K562 (cell line): ENCODE results near the gene S100A1. TPM values are rescaled to one million over a fixed set of nuclear protein-coding genes. Genes with fewer than 3 reads are reported as not detected.

ENCODE experiments used
- ARNT ChIP-seq, 2 experiments: fragments of 450-650 bp; IDR thresholded peaks; 2 replicates each; pipeline ENCODE4 v1.6.1; 2016; ENCODE audit warnings: mild to moderate bottlenecking in 1 of 2
- CCNT2 ChIP-seq: IDR thresholded peaks from 2 replicates; pipeline ENCODE4 v1.6.1; 2011; ENCODE audit warnings: borderline replicate concordance, low read depth, mild to moderate bottlenecking, moderate library complexity, mixed read lengths, low read length; ENCODE audit not compliant: insufficient read length; ENCODE audit errors: extremely low read depth
- CREB1 ChIP-seq, 2 experiments: sonication (generic) in 1 of 2; formaldehyde crosslinking in 1 of 2; IDR thresholded peaks; 2 replicates each; pipeline versions ENCODE4 v1.6.1 to v1.8.0; 2012 to 2022; ENCODE audit warnings: inconsistent platforms in 1 of 2, mild to moderate bottlenecking in 1 of 2, missing genetic modification reagents in 1 of 2, moderate library complexity in 1 of 2
- EP300 ChIP-seq: IDR thresholded peaks from 2 replicates; pipeline ENCODE4 v1.6.1; 2012; ENCODE audit warnings: low read length, improper control_type of control experiment
- ETV1 ChIP-seq: fragments of 450-650 bp; conservative IDR thresholded peaks from 2 replicates; pipeline ENCODE4 v1.6.1; 2016; ENCODE audit warnings: missing genetic modification characterization, control low read depth, low read depth, missing compliant biosample characterization
- EZH2 ChIP-seq: IDR thresholded peaks from 2 replicates; pipeline ENCODE4 v1.6.1; 2012; ENCODE audit warnings: low read depth, mild to moderate bottlenecking, inconsistent platforms, low read length, borderline replicate concordance
- HDAC1 ChIP-seq, 2 experiments: fragments of 450-650 bp; IDR thresholded peaks; 2 replicates each; pipeline ENCODE4 v1.6.1; 2016 to 2017; ENCODE audit warnings: inconsistent platforms in 1 of 2, mild to moderate bottlenecking in 1 of 2, moderate library complexity in 1 of 2
- ILK ChIP-seq: fragments of 450-650 bp; IDR thresholded peaks from 2 replicates; pipeline ENCODE4 v1.6.1; 2016; ENCODE audit warnings: missing genetic modification characterization, low read depth, mild to moderate bottlenecking, missing compliant biosample characterization, moderate library complexity, borderline replicate concordance
- JUN ChIP-seq, 2 experiments: sonication (generic) in 1 of 2; formaldehyde crosslinking in 1 of 2; IDR thresholded peaks; 2 replicates each; pipeline versions ENCODE4 v1.6.1 to v1.8.0; 2012 to 2022; ENCODE audit warnings: borderline replicate concordance in 2 of 2, mild to moderate bottlenecking in 2 of 2, improper control_type of control experiment in 1 of 2, low read depth in 1 of 2, low read length in 1 of 2, missing genetic modification reagents in 1 of 2
- JUNB ChIP-seq: fragments of 450-650 bp; formaldehyde crosslinking; conservative IDR thresholded peaks from 2 replicates; pipeline ENCODE4 v1.4.0; 2020; ENCODE audit warnings: mild to moderate bottlenecking
- MAFG ChIP-seq: fragments of 450-650 bp; conservative IDR thresholded peaks from 2 replicates; pipeline ENCODE4 v1.6.1; 2016; ENCODE audit warnings: missing genetic modification characterization, missing compliant biosample characterization
- PKNOX1 ChIP-seq: fragments of 450-650 bp; IDR thresholded peaks from 2 replicates; pipeline ENCODE4 v1.6.1; 2016
- SETDB1 ChIP-seq: IDR thresholded peaks from one replicate; pipeline ENCODE4 v1.6.1; 2012; ENCODE audit warnings: low read length, control low read depth, inconsistent platforms
- TRIM24 ChIP-seq, 2 experiments: fragments of 450-650 bp; IDR thresholded peaks; 2 replicates each; pipeline ENCODE4 v1.6.1; 2016
- ZNF133 ChIP-seq: fragments of 250-450 bp; sonication (Bioruptor Pico); IDR thresholded peaks from 2 replicates; pipeline ENCODE4 v1.4.0; 2020; ENCODE audit warnings: mild to moderate bottlenecking
- ZNF280B ChIP-seq: fragments of 250-450 bp; sonication (Bioruptor Pico); IDR thresholded peaks from 2 replicates; pipeline ENCODE4 v1.5.1; 2021; ENCODE audit warnings: mild to moderate bottlenecking
- ZNF347 ChIP-seq: fragments of 450-650 bp; formaldehyde crosslinking; IDR thresholded peaks from 2 replicates; pipeline ENCODE4 v1.4.0; 2020; ENCODE audit warnings: low read depth, mild to moderate bottlenecking, moderate library complexity
- polyA plus RNA-seq, 8 experiments: library from polyadenylated mRNA; depleted of rRNA in 4 of 8; stranded (reverse) in 5 of 8; unstranded in 3 of 8; fragments of >200 nt; fragmentation: Nextera tagmentation in 2 of 8; fragmentation: Illumina TruSeq in 1 of 8; extraction: Ambion mirVana in 2 of 8; extraction: Trizol in 1 of 8; gene quantifications; 2 replicates each; pipeline versions ENCODE4 v1.2.1 to v1.2.3, GENCODE V29; 2011 to 2014; ENCODE audit warnings: inconsistent platforms in 1 of 8, missing spikeins in 1 of 8
- total RNA-seq, 7 experiments: library from RNA; depleted of rRNA in 6 of 7; stranded (reverse); fragments of >200 nt in 6 of 7; fragmentation: Illumina TruSeq in 2 of 7; extraction: Trizol in 2 of 7; gene quantifications; 2 replicates each; pipeline versions ENCODE4 v1.2.1 to v1.2.3, GENCODE V29; 2011 to 2021; ENCODE audit warnings: low replicate concordance in 1 of 7
- TF ChIP-seq, protein P1 (sequence below): sonication (generic); formaldehyde crosslinking; IDR thresholded peaks from 2 replicates; pipeline ENCODE4 v1.8.0; 2022; ENCODE audit warnings: mild to moderate bottlenecking, missing genetic modification reagents, borderline replicate concordance

S100A1 gene
- total and polyA plus RNA-seq, 9 of the 15 experiments (the other 6 are each of a cell fraction or from before 2014, with no cell fraction given): 0.44 to 30.1 (median 12.7) TPM

GRCh38 chr1:153608742-153609584 lies 19.3 kb upstream of the S100A1 start (continued):
- TF ChIP-seq CCNT2 (no peak), JUN (IDR thresholded peaks at IDR 0.05; ENCODE audit: borderline replicate concordance, low read depth, low read length) (no peak; the same call in 1 of the 2 replicates), JUN (CRISPR knock-in tag; IDR thresholded peaks at IDR 0.05; ENCODE audit: borderline replicate concordance) (no peak), ZNF280B (no peak), TRIM24 (IDR thresholded peaks at IDR 0.05) (no peak), SETDB1 (no peak), EP300 (peak; percentile 37; the same call in 1 of the 2 replicates), ZNF347 (CRISPR knock-in tag) (no peak), ARNT (IDR thresholded peaks at IDR 0.05) (no peak), CREB1 (IDR thresholded peaks at IDR 0.05) (no peak), CREB1 (CRISPR knock-in tag; IDR thresholded peaks at IDR 0.05) (no peak), PKNOX1 (peak; percentile 99), ETV1 (tag) (no peak), HDAC1 (IDR thresholded peaks at IDR 0.05) (peak in 1 of 2 experiments; percentile 73; a peak in 1 of 4 replicates), JUNB (CRISPR knock-in tag) (no peak), EZH2 (no peak), MAFG (tag) (no peak), ZNF133 (no peak), ILK (tag) (no peak)
- TF ChIP-seq, protein P1, sequence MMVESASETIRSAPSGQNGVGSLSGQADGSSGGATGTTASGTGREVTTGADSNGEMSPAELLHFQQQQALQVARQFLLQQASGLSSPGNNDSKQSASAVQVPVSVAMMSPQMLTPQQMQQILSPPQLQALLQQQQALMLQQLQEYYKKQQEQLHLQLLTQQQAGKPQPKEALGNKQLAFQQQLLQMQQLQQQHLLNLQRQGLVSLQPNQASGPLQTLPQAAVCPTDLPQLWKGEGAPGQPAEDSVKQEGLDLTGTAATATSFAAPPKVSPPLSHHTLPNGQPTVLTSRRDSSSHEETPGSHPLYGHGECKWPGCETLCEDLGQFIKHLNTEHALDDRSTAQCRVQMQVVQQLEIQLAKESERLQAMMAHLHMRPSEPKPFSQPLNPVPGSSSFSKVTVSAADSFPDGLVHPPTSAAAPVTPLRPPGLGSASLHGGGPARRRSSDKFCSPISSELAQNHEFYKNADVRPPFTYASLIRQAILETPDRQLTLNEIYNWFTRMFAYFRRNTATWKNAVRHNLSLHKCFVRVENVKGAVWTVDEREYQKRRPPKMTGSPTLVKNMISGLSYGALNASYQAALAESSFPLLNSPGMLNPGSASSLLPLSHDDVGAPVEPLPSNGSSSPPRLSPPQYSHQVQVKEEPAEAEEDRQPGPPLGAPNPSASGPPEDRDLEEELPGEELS (CRISPR knock-in tag): no peak
